NOMO-1 treated with DMSO at 0.1 percent for 48 hours (cell line): ENCODE data around the gene GCSH.

Experiments
- DNase-seq: peaks from one replicate; lab custom pipeline; 2025; ENCODE audit not compliant: unreplicated experiment; lab: John Stamatoyannopoulos, UW

GCSH gene

GRCh38 chr16:81105946-81106345 is 9.8 kb upstream of the GCSH start:
- no peak for DNase-seq

DNA sequence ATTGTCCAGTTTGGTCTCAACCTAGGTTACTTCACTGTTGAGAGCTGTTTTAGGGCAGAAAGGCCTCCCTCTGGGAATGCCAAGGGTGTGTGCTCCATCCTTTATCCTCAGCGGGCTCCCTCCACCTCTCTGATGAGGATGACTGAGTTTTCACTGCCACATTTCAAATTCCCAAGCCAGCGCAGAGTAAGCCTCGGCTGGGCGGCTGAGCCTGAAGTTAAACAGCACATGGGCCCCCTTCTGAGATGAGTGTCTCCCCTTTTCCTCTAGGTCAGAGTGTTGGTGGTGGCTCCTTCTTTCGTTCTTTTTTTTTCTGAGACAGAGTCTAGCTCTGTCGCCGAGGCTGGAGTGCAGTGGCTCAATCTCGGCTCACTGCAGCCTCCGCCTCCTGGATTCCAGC is 5.5 kb upstream of the GCSH start:
- no peak for DNase-seq

- no peak for DNase-seq
Measured at GRCh38 chr16:81099958-81100357, 3.8 kb upstream of the GCSH start.

- DNase-seq, result no peak
Measured at GRCh38 chr16:81097230-81097629, 1.0 kb upstream of the GCSH start.

GRCh38 chr16:81096715-81097208 is 567 bp upstream of the GCSH start:
- no peak for DNase-seq

- no peak for DNase-seq
Measured at GRCh38 chr16:81095653-81095952, 592 bp downstream of the GCSH start.

DNA sequence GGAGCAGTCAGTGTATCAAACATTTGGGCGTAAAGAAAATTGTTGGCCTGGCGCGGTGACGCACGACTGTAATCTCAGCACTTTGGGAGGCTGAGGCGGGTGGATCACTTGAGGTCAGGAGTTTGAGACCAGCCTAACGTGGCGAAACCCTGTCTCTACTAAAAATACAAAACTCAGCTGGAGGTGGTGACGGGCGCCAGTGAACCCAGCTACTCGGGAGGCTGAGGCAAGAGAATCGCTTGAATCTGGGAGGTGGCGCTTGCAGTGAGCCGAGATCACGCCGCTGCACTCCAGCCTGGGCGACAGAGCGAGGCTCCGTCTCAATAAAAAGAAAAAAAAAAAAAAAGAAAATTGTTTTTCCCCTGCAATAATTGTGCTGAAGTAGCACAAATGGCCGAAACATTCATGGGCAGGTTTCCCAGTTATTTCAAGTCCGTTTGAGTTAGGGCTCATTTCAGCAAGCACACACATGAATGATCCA is 1.4 kb downstream of the GCSH start:
- DNase-seq, result no peak

GRCh38 chr16:81088836-81089235 is 7.4 kb downstream of the GCSH start:
- DNase-seq, result no peak

GRCh38 chr16:81081014-81081413 is 15.2 kb downstream of the GCSH start:
- no peak for DNase-seq

GRCh38 chr16:81080233-81080632 is 16.0 kb downstream of the GCSH start:
- no peak for DNase-seq

DNA sequence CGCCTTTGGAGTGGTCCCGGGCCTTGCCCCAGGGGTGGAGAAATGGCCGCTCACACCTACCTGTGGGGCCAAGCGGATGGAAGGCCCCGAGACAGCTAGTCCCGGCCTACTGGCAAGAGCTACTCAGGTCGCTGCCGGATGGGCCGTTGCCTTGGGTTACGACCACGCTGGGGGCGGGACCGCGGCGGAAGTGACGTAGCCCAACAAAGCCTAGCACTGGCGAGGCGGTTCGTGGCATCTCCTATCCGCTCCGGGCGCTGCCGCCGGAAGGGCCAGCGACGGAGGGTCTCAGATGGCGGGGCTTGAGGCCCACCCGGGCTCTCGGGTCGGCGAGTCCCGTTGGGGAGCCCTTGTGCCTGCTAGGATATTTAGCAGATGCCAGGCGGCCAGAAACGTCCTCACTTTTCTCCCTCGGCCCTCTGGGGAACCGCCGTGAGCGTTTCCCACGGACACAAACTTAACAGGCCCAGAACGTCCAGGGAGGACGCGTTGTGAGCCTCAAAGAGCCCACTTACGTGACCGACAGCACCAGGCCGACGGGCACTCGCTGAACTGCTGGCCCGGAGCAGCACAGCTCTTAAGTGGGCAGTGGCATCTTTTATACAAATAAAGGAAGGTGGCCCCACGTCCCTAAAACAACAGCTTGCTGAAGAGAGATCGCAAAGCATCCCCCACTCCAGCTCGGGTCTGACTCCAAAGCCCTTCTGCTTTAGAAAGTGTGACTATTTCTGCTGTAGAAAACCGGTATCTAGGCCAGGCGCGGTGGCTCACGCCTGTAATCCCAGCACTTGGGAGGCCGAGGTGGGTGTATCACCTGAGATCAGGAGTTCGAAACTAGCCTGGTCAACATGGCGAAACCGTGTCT is 18.9 kb downstream of the GCSH start, which contains the start of gene C16orf46:
C16orf46 (minus strand) TSS at position 163 of the 865 bp plus-strand sequence. CDS start 13,283 bp downstream, outside the sequence.
- DNase-seq, result peak; percentile 89

GRCh38 chr16:81076566-81077075 is 19.6 kb downstream of the GCSH start:
- peak; percentile 88 for DNase-seq

DNA sequence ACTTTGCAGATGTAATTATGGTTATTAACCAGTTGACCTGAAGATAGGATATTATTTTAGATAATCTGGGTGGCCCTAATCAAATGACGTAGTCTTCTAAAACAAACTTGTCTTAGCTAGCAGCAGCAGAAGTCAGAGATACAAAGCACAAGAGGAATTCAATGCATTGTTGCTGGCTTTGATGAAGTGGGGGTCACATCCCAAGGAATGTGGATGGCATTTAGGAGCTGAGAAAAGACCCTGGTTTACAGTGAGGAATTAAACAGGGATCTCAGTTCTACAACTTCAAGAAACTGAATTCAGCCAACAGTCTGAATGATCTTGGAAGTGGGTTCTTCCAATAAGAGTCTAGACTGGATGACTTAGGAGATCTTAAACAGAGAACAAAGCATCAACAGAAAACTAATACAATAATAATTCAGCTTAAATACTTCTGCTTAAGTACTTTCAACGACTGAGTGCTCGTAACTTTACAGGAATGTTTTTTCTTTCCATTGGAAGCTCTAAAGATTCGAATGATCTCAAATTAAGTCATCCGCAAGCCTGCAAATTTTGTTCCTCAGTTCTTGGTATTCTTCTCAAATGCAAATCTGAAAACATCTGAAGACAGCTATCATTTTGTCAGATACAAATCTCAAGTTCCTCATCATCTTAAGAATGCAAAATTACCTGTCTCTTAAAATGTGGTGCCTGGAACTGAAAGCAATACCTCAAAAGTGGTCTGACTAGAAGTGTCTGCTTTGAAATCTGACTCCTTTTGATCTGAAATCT is 22.4 kb downstream of the GCSH start:
- no peak for DNase-seq

DNA sequence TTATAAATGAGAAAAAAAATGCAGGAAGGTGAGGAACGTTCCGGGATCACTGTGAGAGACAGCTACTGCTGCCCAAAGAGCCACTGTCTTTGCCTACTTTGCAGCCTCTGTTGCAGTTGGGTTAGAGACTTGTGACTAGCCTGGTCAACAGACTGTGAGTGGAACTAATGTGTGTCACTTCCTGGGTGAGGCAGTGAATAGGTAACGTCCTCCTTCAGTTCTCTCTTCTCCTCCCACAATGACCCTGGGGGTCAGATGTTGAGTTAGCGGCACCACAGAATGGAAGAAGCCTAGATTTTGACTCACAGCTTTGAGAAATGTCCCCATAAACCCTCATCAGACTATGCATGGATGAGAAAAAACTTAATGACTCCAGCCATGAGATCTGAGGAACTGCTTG is 24.4 kb downstream of the GCSH start:
- DNase-seq, result no peak

- no peak for DNase-seq
Measured at GRCh38 chr16:81070979-81071378, 25.2 kb downstream of the GCSH start.

DNA sequence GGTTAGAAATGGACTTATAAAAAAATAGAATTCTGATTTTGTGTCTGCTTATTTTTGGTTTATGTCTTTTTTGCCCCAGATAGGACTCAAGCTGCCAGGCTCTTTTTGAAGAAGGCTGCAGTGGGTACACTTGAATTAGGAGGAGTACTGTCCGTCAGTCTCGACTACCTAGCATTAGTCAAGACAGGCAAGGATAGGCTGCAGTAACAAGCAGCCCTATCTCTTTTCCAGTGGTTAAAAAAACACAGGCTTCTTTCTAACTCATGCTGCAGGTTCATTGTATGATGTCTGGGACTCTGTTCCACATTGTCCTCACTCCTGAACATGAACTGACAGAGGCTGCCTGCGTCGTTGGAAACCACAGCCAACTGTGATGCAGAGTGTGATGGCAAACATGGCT is 27.1 kb downstream of the GCSH start:
- no peak for DNase-seq

GRCh38 chr16:81067166-81067565 is 29.0 kb downstream of the GCSH start:
- DNase-seq, result no peak

GRCh38 chr16:81066681-81067080 is 29.5 kb downstream of the GCSH start:
- DNase-seq, result no peak

- DNase-seq, result no peak
Measured at GRCh38 chr16:81061871-81062608, 34.2 kb downstream of the GCSH start.

DNA sequence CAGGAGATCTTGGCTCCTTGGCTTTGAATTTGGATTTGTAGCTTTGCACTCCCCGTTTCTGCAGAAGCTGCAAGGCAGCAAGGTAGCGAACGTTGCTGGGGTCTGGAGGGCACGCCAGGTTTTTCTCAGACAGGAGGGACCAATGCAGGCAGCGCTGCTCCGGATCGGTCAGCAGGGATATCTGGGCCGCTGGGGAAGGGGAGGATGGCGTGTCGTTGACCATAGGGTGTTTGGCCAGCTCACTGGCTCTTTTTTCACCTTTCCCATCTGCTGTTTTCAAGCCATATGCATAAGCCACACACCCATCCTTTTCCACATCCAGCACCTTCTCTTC is 34.9 kb downstream of the GCSH start:
- DNase-seq, result no peak

GRCh38 chr16:81060576-81061306 is 35.5 kb downstream of the GCSH start:
- DNase-seq, result no peak
